GM12878 (cell line): ENCODE results near the gene MID2. TPM values are rescaled to one million over a fixed set of nuclear protein-coding genes. Genes with fewer than 3 reads are reported as not detected.

Experiments
- ATAC-seq: fragments of 200-7000 bp; cut with Tn5 transposase; 3 replicates; pipeline ENCODE4 v1.9.1; 2020; ENCODE audit warnings: mild to moderate bottlenecking, moderate library complexity
- BruUV-seq: library from RNA; stranded (reverse); fragments of 400-500 nt; replicated peaks from 2 replicates; lab custom pipeline; 2021; lab: Mats Ljungman, UMichigan
- CTCF ChIA-PET: fragments of 300-600 bp; sonication (Branson Sonifier 250); formaldehyde crosslinking; extraction: SDS; loops from one replicate; lab custom pipeline; 2021; ENCODE audit warnings: inconsistent platforms; lab: Yijun Ruan, JAX
- POLR2A ChIA-PET: fragments of 350-600 bp; formaldehyde crosslinking; extraction: SDS; loops from one replicate; lab custom pipeline; 2021; ENCODE audit warnings: inconsistent platforms; lab: Charles Lee
- RAD21 ChIA-PET: fragments of 300-600 bp; sonication (Branson Sonifier 250); formaldehyde crosslinking; loops from one replicate; lab custom pipeline; 2023; ENCODE audit warnings: antibody characterized with exemption; ENCODE audit not compliant: unreplicated experiment; lab: Charles Lee
- SMC1A ChIA-PET: fragments of 300-600 bp; sonication (Branson Sonifier 250); formaldehyde crosslinking; loops from one replicate; lab custom pipeline; 2023; ENCODE audit not compliant: unreplicated experiment, uncharacterized antibody; lab: Charles Lee
- DNase-seq: peaks from one replicate; pipeline ENCODE4 v3.0.0-alpha.2; 2011; ENCODE audit warnings: low read depth, low spot score
- FAIRE-seq: peaks from 3 replicates; lab custom pipeline; 2011; peaks lifted over from hg19 to GRCh38; lab: Jason Lieb, UNC
- H2AFZ ChIP-seq: 2 replicates; pipeline ENCODE4 v1.6.0; 2011; ENCODE audit warnings: low read depth, low read length, control low read depth; ENCODE audit not compliant: control insufficient read depth
- H3K27ac ChIP-seq: 2 replicates; pipeline ENCODE4 v1.5.1; 2011; ENCODE audit warnings: control low read depth; ENCODE audit not compliant: control insufficient read depth, insufficient read depth
- H3K27me3 ChIP-seq, 2 experiments: replicated peaks in 1 of 2; 2 replicates each; pipeline versions ENCODE4 v1.6.0 to v1.6.1; 2011; ENCODE audit warnings: low read length in 1 of 2; ENCODE audit not compliant: control insufficient read depth in 2 of 2, insufficient read depth in 2 of 2
- H3K36me3 ChIP-seq, 2 experiments: 2 replicates each; pipeline ENCODE4 v1.5.1; 2011; ENCODE audit warnings: low read length in 1 of 2; ENCODE audit not compliant: control insufficient read depth in 2 of 2, insufficient read depth in 2 of 2
- H3K4me1 ChIP-seq: 2 replicates; pipeline ENCODE4 v1.6.1; 2011; ENCODE audit warnings: mild to moderate bottlenecking, low read length, moderate library complexity, mixed read lengths; ENCODE audit not compliant: control insufficient read depth, insufficient read depth
- H3K4me2 ChIP-seq: 2 replicates; pipeline ENCODE4 v1.6.0; 2011; ENCODE audit warnings: control low read depth; ENCODE audit not compliant: control insufficient read depth, insufficient read depth
- H3K4me3 ChIP-seq: fragments of 200-600 bp; sonication (generic); 2 replicates; pipeline ENCODE4 v1.5.1; 2016
- H3K79me2 ChIP-seq: 2 replicates; pipeline ENCODE4 v1.6.0; 2011; ENCODE audit warnings: low read length; ENCODE audit not compliant: control insufficient read depth, insufficient read depth
- H3K9ac ChIP-seq: 2 replicates; pipeline ENCODE4 v1.8.0; 2011; ENCODE audit warnings: low read length, control low read depth, mixed read lengths; ENCODE audit not compliant: control insufficient read depth, insufficient read depth
- H3K9me3 ChIP-seq: replicated peaks from 3 replicates; pipeline ENCODE4 v1.5.1; 2011; ENCODE audit warnings: mild to moderate bottlenecking, low read length; ENCODE audit not compliant: control insufficient read depth, insufficient read depth
- H4K20me1 ChIP-seq: 2 replicates; pipeline ENCODE4 v1.6.0; 2011; ENCODE audit not compliant: control insufficient read depth, insufficient read depth
- CBX5 ChIP-seq: sonication (generic); IDR thresholded peaks from 2 replicates; pipeline ENCODE4 v1.6.1; 2016; ENCODE audit warnings: low read depth, moderate library complexity, mild to moderate bottlenecking, inconsistent platforms
- GATAD2B ChIP-seq: fragments of 450-650 bp; conservative IDR thresholded peaks from 2 replicates; pipeline ENCODE4 v1.6.1; 2017; ENCODE audit warnings: low read depth, mild to moderate bottlenecking, moderate library complexity
- MYC ChIP-seq: IDR thresholded peaks from 2 replicates; pipeline ENCODE4 v1.6.1; 2011; ENCODE audit warnings: mild to moderate bottlenecking, low read length, moderate library complexity, inconsistent platforms; ENCODE audit not compliant: insufficient read depth, insufficient replicate concordance, insufficient read length, severe bottlenecking
- RBBP5 ChIP-seq: fragments of 200-600 bp; sonication (generic); conservative IDR thresholded peaks from 2 replicates; pipeline ENCODE4 v1.6.1; 2016
- WGBS: methylation state at CpG from one replicate; pipeline ENCODE4 v1.1.6; 2016; ENCODE audit warnings: low lambda C conversion rate; ENCODE audit not compliant: insufficient replicate concordance, insufficient coverage; ENCODE audit errors: missing lambda C conversion rate; 5-methylcytosine and 5-hydroxymethylcytosine counted together
- in situ Hi-C: fragments of 300-500 bp; cut with MboI; formaldehyde crosslinking; loops from 9 replicates; pipeline ENCODE4 v1.14.3; 2018; ENCODE audit warnings: mixed read lengths
- intact Hi-C: fragments of 100-400 bp; cut with micrococcal nuclease; formaldehyde crosslinking; loops from one replicate; pipeline ENCODE4 v1.14.2; 2022; ENCODE audit not compliant: unreplicated experiment
- polyA plus RNA-seq, 11 experiments: library from polyadenylated mRNA; depleted of rRNA in 4 of 11; unstranded in 6 of 11; stranded (reverse) in 5 of 11; fragments of >200 nt; fragmentation: Nextera tagmentation in 4 of 11; fragmentation: Illumina TruSeq in 1 of 11; extraction: Ambion mirVana in 4 of 11; extraction: Trizol in 1 of 11; gene quantifications; 1 replicate in 1 of 11; 2 replicates in 10 of 11; pipeline versions ENCODE4 v1.2.1 to v1.2.3, GENCODE V29; 2011 to 2016; ENCODE audit warnings: inconsistent platforms in 2 of 11, missing spikeins in 2 of 11, low read depth in 1 of 11
- total RNA-seq, 4 experiments: library from RNA; depleted of rRNA in 3 of 4; stranded (reverse); fragments of >200 nt in 3 of 4; fragmentation: Illumina TruSeq in 1 of 4; extraction: Trizol in 1 of 4; gene quantifications; 2 replicates each; pipeline versions ENCODE4 v1.2.1 to v1.2.3, GENCODE V29; 2013 to 2021
- TF ChIP-seq, protein P1 (sequence below): fragments of 450-650 bp; IDR thresholded peaks from 2 replicates; pipeline ENCODE4 v1.6.1; 2018; ENCODE audit warnings: borderline replicate concordance, mild to moderate bottlenecking; ENCODE audit not compliant: partially characterized antibody
- TF ChIP-seq, protein P2 (sequence below): IDR thresholded peaks from 2 replicates; pipeline ENCODE4 v1.6.1; 2011; ENCODE audit warnings: low read depth, low read length, improper control_type of control experiment, borderline replicate concordance

The MID2 gene
- total and polyA plus RNA-seq, 10 of the 15 experiments (the other 5 are each of a cell fraction or from before 2014, with no cell fraction given): 0.04 to 0.21 TPM; not detected in 8

DNA sequence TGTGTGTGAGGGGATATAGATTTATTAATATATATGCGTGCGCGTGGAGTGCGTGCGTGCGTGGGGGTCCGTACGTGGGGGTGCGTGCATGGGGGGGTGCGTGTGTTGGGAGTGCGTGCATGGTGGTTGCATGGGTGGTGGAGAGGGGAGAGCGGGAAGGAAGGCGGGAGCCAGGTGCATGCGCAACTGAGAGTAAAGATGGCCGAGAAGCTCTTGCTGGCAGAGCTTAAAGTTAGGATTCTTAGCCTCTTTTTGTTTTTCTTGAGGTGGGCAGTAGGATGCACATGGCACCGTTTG, 110.7 kb downstream of the MID2 start:
- POLR2A ChIA-PET: no interaction called here
- Histone ChIP-seq H3K4me1 (no peaks in the 10 kb centered on the region), H3K9me3 (no peaks in the 10 kb centered on the region), H3K27me3 (no peaks in the 10 kb centered on the region), H4K20me1 (no peaks in the 10 kb centered on the region), H2AFZ (no peak overlapping the region), H3K27ac (no peak overlapping the region), H3K79me2 (no peaks in the 10 kb centered on the region), H3K9ac (no peak overlapping the region), H3K4me2 (no peak overlapping the region), H3K4me3 (no peak overlapping the region), H3K36me3 (no peaks in the 10 kb centered on the region)
- DNase-seq (no peak), ATAC-seq (no peak), FAIRE-seq (no peak)
- TF ChIP-seq RBBP5: no peak
- BruUV-seq: no TSS peak
- 66% methylated on average over 15 of the region's 16 CpGs for WGBS
- intact Hi-C loops (no loop called here), in situ Hi-C loops (no loop called here)
- CTCF ChIA-PET: no interaction called here
- RAD21 ChIA-PET: no interaction called here
- SMC1A ChIA-PET: no interaction called here

DNA sequence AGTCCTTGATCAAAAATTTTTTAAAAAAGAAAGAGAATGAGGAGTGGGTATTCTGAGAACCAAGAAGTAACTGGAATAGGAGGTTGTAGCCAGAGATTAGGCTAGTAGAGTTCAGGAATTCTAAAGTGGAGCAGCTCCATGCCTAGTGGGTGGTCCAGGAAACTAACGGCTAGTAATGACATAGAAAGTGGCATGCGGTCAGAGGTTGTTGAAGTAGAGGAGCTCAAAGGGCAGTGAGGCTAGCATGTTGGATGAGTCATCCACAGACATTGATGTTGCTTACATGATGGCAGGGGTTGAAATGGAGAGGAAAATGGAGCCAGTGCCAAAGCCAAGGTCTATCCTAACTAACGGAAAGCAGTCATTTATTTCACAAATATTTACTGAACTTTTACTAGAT, 114.4 kb downstream of the MID2 start:
- H2AFZ ChIP-seq: no peak overlapping the region
- ChIA-PET RAD21 (no interaction called here), POLR2A (no interaction called here), SMC1A (no interaction called here), CTCF (no interaction called here)
- no peak overlapping the region for H3K4me3 ChIP-seq
- no peaks in the 10 kb centered on the region for H3K36me3 ChIP-seq
- intact Hi-C loops (no loop called here), in situ Hi-C loops (no loop called here)
- H3K9me3 ChIP-seq: no peaks in the 10 kb centered on the region
- 92% methylated on average over 3 of the region's 3 CpGs for WGBS
- H3K4me1 ChIP-seq: no peaks in the 10 kb centered on the region
- H3K27me3 ChIP-seq: no peaks in the 10 kb centered on the region
- no peak for DNase-seq
- no peaks in the 10 kb centered on the region for H4K20me1 ChIP-seq
- TF ChIP-seq, protein P1, sequence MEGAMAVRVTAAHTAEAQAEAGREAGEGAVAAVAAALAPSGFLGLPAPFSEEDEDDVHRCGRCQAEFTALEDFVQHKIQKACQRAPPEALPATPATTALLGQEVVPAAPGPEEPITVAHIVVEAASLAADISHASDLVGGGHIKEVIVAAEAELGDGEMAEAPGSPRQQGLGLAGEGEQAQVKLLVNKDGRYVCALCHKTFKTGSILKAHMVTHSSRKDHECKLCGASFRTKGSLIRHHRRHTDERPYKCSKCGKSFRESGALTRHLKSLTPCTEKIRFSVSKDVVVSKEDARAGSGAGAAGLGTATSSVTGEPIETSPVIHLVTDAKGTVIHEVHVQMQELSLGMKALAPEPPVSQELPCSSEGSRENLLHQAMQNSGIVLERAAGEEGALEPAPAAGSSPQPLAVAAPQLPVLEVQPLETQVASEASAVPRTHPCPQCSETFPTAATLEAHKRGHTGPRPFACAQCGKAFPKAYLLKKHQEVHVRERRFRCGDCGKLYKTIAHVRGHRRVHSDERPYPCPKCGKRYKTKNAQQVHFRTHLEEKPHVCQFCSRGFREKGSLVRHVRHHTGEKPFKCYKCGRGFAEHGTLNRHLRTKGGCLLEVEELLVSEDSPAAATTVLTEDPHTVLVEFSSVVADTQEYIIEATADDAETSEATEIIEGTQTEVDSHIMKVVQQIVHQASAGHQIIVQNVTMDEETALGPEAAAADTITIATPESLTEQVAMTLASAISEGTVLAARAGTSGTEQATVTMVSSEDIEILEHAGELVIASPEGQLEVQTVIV: no peak
- TF ChIP-seq, protein P2, sequence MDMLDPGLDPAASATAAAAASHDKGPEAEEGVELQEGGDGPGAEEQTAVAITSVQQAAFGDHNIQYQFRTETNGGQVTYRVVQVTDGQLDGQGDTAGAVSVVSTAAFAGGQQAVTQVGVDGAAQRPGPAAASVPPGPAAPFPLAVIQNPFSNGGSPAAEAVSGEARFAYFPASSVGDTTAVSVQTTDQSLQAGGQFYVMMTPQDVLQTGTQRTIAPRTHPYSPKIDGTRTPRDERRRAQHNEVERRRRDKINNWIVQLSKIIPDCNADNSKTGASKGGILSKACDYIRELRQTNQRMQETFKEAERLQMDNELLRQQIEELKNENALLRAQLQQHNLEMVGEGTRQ: no peak
- TF ChIP-seq GATAD2B (no peak), CBX5 (no peak), MYC (no peak)
- no peak overlapping the region for H3K4me2 ChIP-seq
- H3K79me2 ChIP-seq: no peaks in the 10 kb centered on the region
- no peak overlapping the region for H3K9ac ChIP-seq
- FAIRE-seq: no peak
- H3K27ac ChIP-seq: no peak overlapping the region
- no peak for ATAC-seq
- BruUV-seq: no TSS peak
